ENCODE results near the gene SCPEP1. TPM values are rescaled to one million over a fixed set of nuclear protein-coding genes. Genes with fewer than 3 reads are reported as not detected.

Gene SCPEP1
- total and polyA plus RNA-seq, 7 experiments from 2014 or later = 8.4 to 81.6 (median 28.9) TPM

GRCh38 chr17:57037411-57037810 is 59.5 kb downstream of the SCPEP1 start:
- no peaks in the 10 kb centered on the region for H3K4me1 Mint-ChIP-seq
- Histone ChIP-seq H3K27me3 (ENCODE audit: control insufficient read depth in 2 of 2, insufficient read depth in 2 of 2, low read length in 2 of 2) (no peaks in the 10 kb centered on the region), H3K4me3 (ENCODE audit: low read length) (no peak overlapping the region), H3K27ac (ENCODE audit: low read depth, low read length) (no peak overlapping the region), H3K4me1 (ENCODE audit: control insufficient read depth in 2 of 2, insufficient read depth in 2 of 2, low read length in 2 of 2) (no peaks in the 10 kb centered on the region), H3K36me3 (ENCODE audit: control insufficient read depth in 2 of 3, insufficient read depth in 3 of 3, low read length in 3 of 3) (no peaks in the 10 kb centered on the region), H3K9me3 (ENCODE audit: control insufficient read depth in 2 of 3, low read length in 3 of 3) (no peaks in the 10 kb centered on the region)
- no peaks in the 10 kb centered on the region for H3K36me3 Mint-ChIP-seq
- POLR2A ChIA-PET = no interaction called here
- CTCF ChIA-PET = interaction anchor here (1.4 kb wide), 1 partner anchor 11 kb away, joined by 3 read pairs; no protein-coding TSS in a partner anchor
- no peak for DNase-seq
- intact Hi-C loops (cut with micrococcal nuclease) = no loop called here
- H3K27me3 Mint-ChIP-seq = peaks cover 20 to 49% (median 36%) of the 10 kb centered on the region in 5 donors
- H3K4me3 Mint-ChIP-seq = no peak overlapping the region
- no peak overlapping the region for H3K27ac Mint-ChIP-seq
- ATAC-seq = no peak
- H3K9me3 Mint-ChIP-seq = no peaks in the 10 kb centered on the region

- H3K9me3 Mint-ChIP-seq = peaks cover 0 to 3% (median 0%) of the 10 kb centered on the region in 11 donors
- no peak overlapping the region for H3K27ac Mint-ChIP-seq
- Histone ChIP-seq H3K27ac (ENCODE audit: low read depth, low read length) (no peak overlapping the region), H3K27me3 (ENCODE audit: control insufficient read depth in 2 of 2, insufficient read depth in 2 of 2, low read length in 2 of 2) (no peaks in the 10 kb centered on the region), H3K9me3 (ENCODE audit: control insufficient read depth in 2 of 3, low read length in 3 of 3) (no peaks in the 10 kb centered on the region), H3K4me1 (ENCODE audit: control insufficient read depth in 2 of 2, insufficient read depth in 2 of 2, low read length in 2 of 2) (no peaks in the 10 kb centered on the region), H3K4me3 (ENCODE audit: low read length) (no peak overlapping the region), H3K36me3 (ENCODE audit: control insufficient read depth in 2 of 3, insufficient read depth in 3 of 3, low read length in 3 of 3) (no peaks in the 10 kb centered on the region)
- H3K4me1 Mint-ChIP-seq = no peaks in the 10 kb centered on the region
- intact Hi-C loops (cut with micrococcal nuclease) = no loop called here
- ChIA-PET POLR2A (no interaction called here), CTCF (interaction anchor here (1.4 kb wide), 1 partner anchor 10 kb away, joined by 3 read pairs; no protein-coding TSS in a partner anchor)
- peaks cover 0 to 3% (median 3%) of the 10 kb centered on the region in 5 donors for H3K36me3 Mint-ChIP-seq
- no peak overlapping the region for H3K4me3 Mint-ChIP-seq
- no peak for ATAC-seq
- H3K27me3 Mint-ChIP-seq = peaks cover 30 to 57% (median 47%) of the 10 kb centered on the region in 5 donors
- no peak for DNase-seq
These were observed 60.6 kb downstream of the SCPEP1 start for GRCh38 chr17:57038486-57038885.

- DNase-seq (no peak), ATAC-seq (no peak)
- Mint-ChIP-seq H3K4me1 (peaks cover 4 to 6% (median 5%) of the 10 kb centered on the region in 7 donors), H3K27ac (no peak overlapping the region), H3K36me3 (peaks cover 0 to 6% (median 3%) of the 10 kb centered on the region in 5 donors), H3K27me3 (peaks cover 41 to 77% (median 63%) of the 10 kb centered on the region in 5 donors), H3K4me3 (no peak overlapping the region), H3K9me3 (peaks cover 0 to 3% (median 0%) of the 10 kb centered on the region in 11 donors)
- H3K36me3 ChIP-seq (ENCODE audit: control insufficient read depth in 2 of 3, insufficient read depth in 3 of 3, low read length in 3 of 3) = no peaks in the 10 kb centered on the region
- H3K27me3 ChIP-seq (ENCODE audit: control insufficient read depth in 2 of 2, insufficient read depth in 2 of 2, low read length in 2 of 2) = no peaks in the 10 kb centered on the region
- ChIA-PET POLR2A (no interaction called here), CTCF (no interaction called here)
- H3K4me3 ChIP-seq (ENCODE audit: low read length) = no peak overlapping the region
- no peaks in the 10 kb centered on the region for H3K9me3 ChIP-seq (ENCODE audit: control insufficient read depth in 2 of 3, low read length in 3 of 3)
- H3K27ac ChIP-seq (ENCODE audit: low read depth, low read length) = no peak overlapping the region
- intact Hi-C loops (cut with micrococcal nuclease) = no loop called here
- H3K4me1 ChIP-seq (ENCODE audit: control insufficient read depth in 2 of 2, insufficient read depth in 2 of 2, low read length in 2 of 2) = peaks cover 0 to 4% of the 10 kb centered on the region in 2 donors
These were observed 62.6 kb downstream of the SCPEP1 start for GRCh38 chr17:57040571-57040970.

GRCh38 chr17:57043276-57043675 is 65.3 kb downstream of the SCPEP1 start:
- POLR2A ChIA-PET = no interaction called here
- Histone ChIP-seq H3K4me1 (ENCODE audit: control insufficient read depth in 2 of 2, insufficient read depth in 2 of 2, low read length in 2 of 2) (peaks cover 4 to 9% of the 10 kb centered on the region in 2 donors), H3K36me3 (ENCODE audit: control insufficient read depth in 2 of 3, insufficient read depth in 3 of 3, low read length in 3 of 3) (no peaks in the 10 kb centered on the region), H3K9me3 (ENCODE audit: control insufficient read depth in 2 of 3, low read length in 3 of 3) (no peaks in the 10 kb centered on the region), H3K27me3 (ENCODE audit: control insufficient read depth in 2 of 2, insufficient read depth in 2 of 2, low read length in 2 of 2) (peaks cover 0 to 7% of the 10 kb centered on the region in 2 donors), H3K4me3 (ENCODE audit: low read length) (no peak overlapping the region), H3K27ac (ENCODE audit: low read depth, low read length) (no peak overlapping the region)
- CTCF ChIA-PET = no interaction called here
- ATAC-seq = no peak
- peaks cover 0 to 7% (median 3%) of the 10 kb centered on the region in 5 donors for H3K36me3 Mint-ChIP-seq
- peaks cover 49 to 82% (median 74%) of the 10 kb centered on the region in 5 donors for H3K27me3 Mint-ChIP-seq
- H3K9me3 Mint-ChIP-seq = peaks cover 0 to 9% (median 0%) of the 10 kb centered on the region in 11 donors
- peaks cover 11 to 20% (median 17%) of the 10 kb centered on the region in 7 donors for H3K4me1 Mint-ChIP-seq
- H3K27ac Mint-ChIP-seq = no peak overlapping the region
- H3K4me3 Mint-ChIP-seq = peak overlapping the region in 1 of 10 donors; percentile 7
- no peak for DNase-seq
- intact Hi-C loops (cut with micrococcal nuclease) = no loop called here

GRCh38 chr17:57044976-57045867 is 67.3 kb downstream of the SCPEP1 start:
- intact Hi-C loops (cut with micrococcal nuclease) = loop anchor here in 1 of 2 donors (5.0 kb wide), 1 partner anchor 67 kb away; no protein-coding TSS in a partner anchor
- H3K9me3 ChIP-seq (ENCODE audit: control insufficient read depth in 2 of 3, low read length in 3 of 3) = no peaks in the 10 kb centered on the region
- peaks cover 4 to 9% of the 10 kb centered on the region in 2 donors for H3K4me1 ChIP-seq (ENCODE audit: control insufficient read depth in 2 of 2, insufficient read depth in 2 of 2, low read length in 2 of 2)
- peaks cover 44 to 77% (median 62%) of the 10 kb centered on the region in 5 donors for H3K27me3 Mint-ChIP-seq
- peaks cover 0 to 9% (median 0%) of the 10 kb centered on the region in 11 donors for H3K9me3 Mint-ChIP-seq
- H3K27ac ChIP-seq (ENCODE audit: low read depth, low read length) = no peak overlapping the region
- H3K27ac Mint-ChIP-seq = no peak overlapping the region
- H3K36me3 Mint-ChIP-seq = peaks cover 0 to 7% (median 3%) of the 10 kb centered on the region in 5 donors
- H3K27me3 ChIP-seq (ENCODE audit: control insufficient read depth in 2 of 2, insufficient read depth in 2 of 2, low read length in 2 of 2) = peaks cover 0 to 7% of the 10 kb centered on the region in 2 donors
- peak overlapping the region; percentile 68 to 89 (median 82) for H3K4me3 Mint-ChIP-seq
- H3K4me1 Mint-ChIP-seq = peaks cover 11 to 20% (median 17%) of the 10 kb centered on the region in 7 donors
- POLR2A ChIA-PET = interaction anchor here (0.7 kb wide), 1 partner anchor 29 kb away, joined by 3 read pairs; no protein-coding TSS in a partner anchor
- peak in 2 of 9 donors; percentile 4 to 10 for DNase-seq
- no peak overlapping the region for H3K4me3 ChIP-seq (ENCODE audit: low read length)
- no peak for ATAC-seq
- CTCF ChIA-PET = interaction anchor here (0.5 kb wide), 1 partner anchor 25 kb away, joined by 3 read pairs; no protein-coding TSS in a partner anchor
- H3K36me3 ChIP-seq (ENCODE audit: control insufficient read depth in 2 of 3, insufficient read depth in 3 of 3, low read length in 3 of 3) = no peaks in the 10 kb centered on the region

GRCh38 chr17:57045868-57046704 is 68.2 kb downstream of the SCPEP1 start:
- H3K9me3 Mint-ChIP-seq = peaks cover 0 to 9% (median 0%) of the 10 kb centered on the region in 11 donors
- peaks cover 4 to 9% of the 10 kb centered on the region in 2 donors for H3K4me1 ChIP-seq (ENCODE audit: control insufficient read depth in 2 of 2, insufficient read depth in 2 of 2, low read length in 2 of 2)
- DNase-seq = peak in 7 of 9 donors; percentile 5 to 73 (median 10)
- ChIA-PET CTCF (interaction anchor here (0.5 kb wide), 1 partner anchor 26 kb away, joined by 3 read pairs; no protein-coding TSS in a partner anchor), POLR2A (interaction anchor here (0.7 kb wide), 1 partner anchor 28 kb away, joined by 3 read pairs; no protein-coding TSS in a partner anchor)
- H3K9me3 ChIP-seq (ENCODE audit: control insufficient read depth in 2 of 3, low read length in 3 of 3) = no peaks in the 10 kb centered on the region
- H3K4me1 Mint-ChIP-seq = peaks cover 11 to 20% (median 17%) of the 10 kb centered on the region in 7 donors
- peak overlapping the region; percentile 68 to 89 (median 82) for H3K4me3 Mint-ChIP-seq
- peaks cover 0 to 7% of the 10 kb centered on the region in 2 donors for H3K27me3 ChIP-seq (ENCODE audit: control insufficient read depth in 2 of 2, insufficient read depth in 2 of 2, low read length in 2 of 2)
- ATAC-seq = peak; percentile 78
- peaks cover 44 to 74% (median 61%) of the 10 kb centered on the region in 5 donors for H3K27me3 Mint-ChIP-seq
- no peak overlapping the region for H3K4me3 ChIP-seq (ENCODE audit: low read length)
- H3K27ac Mint-ChIP-seq = no peak overlapping the region
- no peaks in the 10 kb centered on the region for H3K36me3 ChIP-seq (ENCODE audit: control insufficient read depth in 2 of 3, insufficient read depth in 3 of 3, low read length in 3 of 3)
- no peak overlapping the region for H3K27ac ChIP-seq (ENCODE audit: low read depth, low read length)
- peaks cover 0 to 7% (median 3%) of the 10 kb centered on the region in 5 donors for H3K36me3 Mint-ChIP-seq
- intact Hi-C loops (cut with micrococcal nuclease) = loop anchor here in 1 of 2 donors (5.0 kb wide), 1 partner anchor 66 kb away; no protein-coding TSS in a partner anchor

All from naive thymus-derived CD4-positive, alpha-beta T cell (primary cell).